ENCODE measurements around the gene IFNL3.
A peak's percentile ranks its signal among the peaks of the same experiment; 100 is the strongest.
"Not testable (repeated sequence)": the region's sequence is repeated elsewhere in the genome, so short reads cannot be mapped to it uniquely, and the experiment has no call there.

IFNL3 gene

GRCh38 chr19:39218230-39219007 lies 26.4 kb downstream of the IFNL3 start:
- no peak for DNase-seq (ENCODE audit: low spot score)

GRCh38 chr19:39217094-39217493 lies 27.7 kb downstream of the IFNL3 start:
- no peak for DNase-seq (ENCODE audit: low spot score)

GRCh38 chr19:39215323-39215722 lies 29.5 kb downstream of the IFNL3 start:
- DNase-seq (ENCODE audit: low spot score) = not testable (repeated sequence)

GRCh38 chr19:39212375-39212742 lies 32.4 kb downstream of the IFNL3 start:
- no peak for DNase-seq (ENCODE audit: low spot score)

- DNase-seq (ENCODE audit: low spot score) = no peak
These were observed 33.0 kb downstream of the IFNL3 start for GRCh38 chr19:39211731-39212374.

- no peak for DNase-seq (ENCODE audit: low spot score)
These were observed 35.6 kb downstream of the IFNL3 start for GRCh38 chr19:39209196-39209595.

GRCh38 chr19:39208175-39208795 lies 36.5 kb downstream of the IFNL3 start:
- DNase-seq (ENCODE audit: low spot score) = no peak

GRCh38 chr19:39207293-39207836 lies 37.4 kb downstream of the IFNL3 start:
- DNase-seq (ENCODE audit: low spot score) = no peak

- DNase-seq (ENCODE audit: low spot score) = no peak
These were observed 38.7 kb downstream of the IFNL3 start for GRCh38 chr19:39206122-39206521.

- no peak for DNase-seq (ENCODE audit: low spot score)
These were observed 39.4 kb downstream of the IFNL3 start for GRCh38 chr19:39205449-39205764.

- no peak for DNase-seq (ENCODE audit: low spot score)
These were observed 41.1 kb downstream of the IFNL3 start, which contains the start of gene SYCN for GRCh38 chr19:39203372-39204341. Gene SYCN (minus strand): TSS chr19:39204263. CDS start chr19:39204254, 9 bp downstream.

- no peak for DNase-seq (ENCODE audit: low spot score)
These were observed 41.8 kb downstream of the IFNL3 start for GRCh38 chr19:39202998-39203355.

- no peak for DNase-seq (ENCODE audit: low spot score)
These were observed 44.0 kb downstream of the IFNL3 start for GRCh38 chr19:39200803-39201115.

- DNase-seq (ENCODE audit: low spot score) = no peak
These were observed 44.6 kb downstream of the IFNL3 start for GRCh38 chr19:39200066-39200802.

- peak; percentile 65 for DNase-seq (ENCODE audit: low spot score)
These were observed 45.8 kb downstream of the IFNL3 start for GRCh38 chr19:39199025-39199424.

GRCh38 chr19:39197808-39198207 lies 47.0 kb downstream of the IFNL3 start:
- DNase-seq (ENCODE audit: low spot score) = no peak

- DNase-seq (ENCODE audit: low spot score) = no peak
These were observed 47.8 kb downstream of the IFNL3 start, which contains the start of gene NCCRP1 for GRCh38 chr19:39196860-39197562. Gene NCCRP1 (plus strand): TSS chr19:39196964. CDS start chr19:39196983, 19 bp downstream.

- no peak for DNase-seq (ENCODE audit: low spot score)
These were observed 48.5 kb downstream of the IFNL3 start for GRCh38 chr19:39196320-39196719.

GRCh38 chr19:39195755-39196154 lies 49.1 kb downstream of the IFNL3 start:
- no peak for DNase-seq (ENCODE audit: low spot score)

GRCh38 chr19:39194832-39195542 lies 49.8 kb downstream of the IFNL3 start:
- DNase-seq (ENCODE audit: low spot score) = no peak
